Mesodermal cell (in vitro differentiated cells): ENCODE measurements around the gene TRIM17. TPM values are rescaled to one million over a fixed set of nuclear protein-coding genes. Genes with fewer than 3 reads are reported as not detected.

ENCODE experiments used
- H3K27ac ChIP-seq: 2 replicates; pipeline ENCODE4 v1.7.0; 2013; ENCODE audit warnings: mild to moderate bottlenecking, low read depth, low read length, moderate library complexity; ENCODE audit not compliant: severe bottlenecking
- H3K36me3 ChIP-seq: 2 replicates; pipeline ENCODE4 v1.7.1; 2013; ENCODE audit warnings: mild to moderate bottlenecking, low read length, moderate library complexity; ENCODE audit not compliant: control insufficient read depth, insufficient read depth
- H3K4me1 ChIP-seq: one replicate; pipeline ENCODE4 v1.7.1; 2013; ENCODE audit warnings: mild to moderate bottlenecking, low read length; ENCODE audit not compliant: insufficient read depth, control insufficient read depth, poor library complexity, severe bottlenecking
- H3K4me3 ChIP-seq: 2 replicates; pipeline ENCODE4 v1.7.0; 2013; ENCODE audit warnings: low read length, control low read depth, mild to moderate bottlenecking; ENCODE audit not compliant: insufficient read depth, poor library complexity, severe bottlenecking; ENCODE audit errors: extremely low read depth
- H3K9me3 ChIP-seq: 2 replicates; pipeline ENCODE4 v1.7.1; 2013; ENCODE audit warnings: mild to moderate bottlenecking, low read length, moderate library complexity; ENCODE audit not compliant: control insufficient read depth
- WGBS, 2 experiments: methylation state at CpG; one replicate each; pipeline ENCODE4 v1.1.5; 2013; ENCODE audit warnings: missing lambda C conversion rate in 2 of 2; ENCODE audit not compliant: insufficient coverage in 2 of 2; 5-methylcytosine and 5-hydroxymethylcytosine counted together
- polyA plus RNA-seq, 2 experiments: library from polyadenylated mRNA; stranded (reverse); fragments of 50-300 nt; gene quantifications; one replicate each; pipeline ENCODE4 v1.2.3, GENCODE V29; 2013

The TRIM17 gene
- 3.3 TPM for polyA plus RNA-seq (2013, experiment 1 of 2)
- 3.7 TPM for polyA plus RNA-seq (2013, experiment 2 of 2)

- peaks cover 11% of the 10 kb centered on the region for H3K36me3 ChIP-seq
- no peak within 1 kb of the TSS for H3K27ac ChIP-seq
- peaks cover 8% of the 10 kb centered on the region for H3K4me1 ChIP-seq
- 1% methylated on average over 36 to 41 of the region's 59 CpGs for WGBS, 2 experiments
- H3K9me3 ChIP-seq: no peaks in the 10 kb centered on the region
- peak within 1 kb of the TSS; percentile 46 for H3K4me3 ChIP-seq
These were observed at the start of gene TRIM17 for GRCh38 chr1:228416217-228416933. TSS of gene TRIM17 (minus strand) at chr1:228416861. CDS start at chr1:228415072, 1,789 bp downstream.

- H3K9me3 ChIP-seq: no peaks in the 10 kb centered on the region
- H3K27ac ChIP-seq: no peak overlapping the region
- H3K36me3 ChIP-seq: no peaks in the 10 kb centered on the region
- WGBS, 2 experiments: 93 to 94% methylated on average over 4 to 6 of the region's 8 CpGs
- H3K4me3 ChIP-seq: no peak overlapping the region
- no peaks in the 10 kb centered on the region for H3K4me1 ChIP-seq
These were observed 49.0 kb upstream of the TRIM17 start for GRCh38 chr1:228465571-228466146.

GRCh38 chr1:228465141-228465540, 48.5 kb upstream of the TRIM17 start:
- H3K4me1 ChIP-seq: no peaks in the 10 kb centered on the region
- 27 to 47% methylated on average over 3 to 11 of the region's 13 CpGs for WGBS, 2 experiments
- H3K27ac ChIP-seq: peak overlapping the region; percentile 62
- no peaks in the 10 kb centered on the region for H3K9me3 ChIP-seq
- H3K36me3 ChIP-seq: no peaks in the 10 kb centered on the region
- peak overlapping the region; percentile 37 for H3K4me3 ChIP-seq

GRCh38 chr1:228464487-228464983, 47.9 kb upstream of the TRIM17 start:
- WGBS, 2 experiments: 10 to 19% methylated on average over 18 to 27 of the region's 33 CpGs
- Histone ChIP-seq H3K9me3 (no peaks in the 10 kb centered on the region), H3K4me1 (no peaks in the 10 kb centered on the region), H3K4me3 (peak overlapping the region; percentile 37), H3K36me3 (no peaks in the 10 kb centered on the region), H3K27ac (peak overlapping the region; percentile 62)

GRCh38 chr1:228463559-228464455, 47.1 kb upstream of the TRIM17 start:
- Histone ChIP-seq H3K4me3 (peak overlapping the region; percentile 37), H3K27ac (no peak overlapping the region), H3K4me1 (no peaks in the 10 kb centered on the region), H3K36me3 (no peaks in the 10 kb centered on the region), H3K9me3 (no peaks in the 10 kb centered on the region)
- 8% methylated on average over 24 to 37 of the region's 56 CpGs for WGBS, 2 experiments

GRCh38 chr1:228463009-228463558, 46.4 kb upstream of the TRIM17 start:
- H3K36me3 ChIP-seq: no peaks in the 10 kb centered on the region
- no peak overlapping the region for H3K27ac ChIP-seq
- H3K4me3 ChIP-seq: no peak overlapping the region
- no peaks in the 10 kb centered on the region for H3K4me1 ChIP-seq
- no peaks in the 10 kb centered on the region for H3K9me3 ChIP-seq
- WGBS, 2 experiments: 64 to 68% methylated on average over 3 to 5 of the region's 7 CpGs

- Histone ChIP-seq H3K27ac (no peak overlapping the region), H3K9me3 (no peaks in the 10 kb centered on the region), H3K4me1 (no peaks in the 10 kb centered on the region), H3K36me3 (no peaks in the 10 kb centered on the region), H3K4me3 (no peak overlapping the region)
- WGBS, 2 experiments: 87 to 100% methylated on average over 1 to 2 of the region's 5 CpGs
These were observed 45.9 kb upstream of the TRIM17 start for GRCh38 chr1:228462560-228462959.

- Histone ChIP-seq H3K4me1 (no peaks in the 10 kb centered on the region), H3K36me3 (no peaks in the 10 kb centered on the region), H3K9me3 (no peaks in the 10 kb centered on the region), H3K27ac (no peak overlapping the region), H3K4me3 (no peak overlapping the region)
- WGBS, 2 experiments: 83% methylated on average over 1 of the region's 2 CpGs; no CpG with 5 or more reads in 1 of the 2 experiments
These were observed 44.2 kb upstream of the TRIM17 start for GRCh38 chr1:228460821-228461220.

- no peak overlapping the region for H3K27ac ChIP-seq
These were observed 42.7 kb upstream of the TRIM17 start for GRCh38 chr1:228459091-228459993.

More at GRCh38 chr1:228459091-228459993, 42.7 kb upstream of the TRIM17 start:
- H3K9me3 ChIP-seq: no peaks in the 10 kb centered on the region
- WGBS, 2 experiments: 10% methylated on average over 32 to 35 of the region's 41 CpGs
- peak overlapping the region; percentile 54 for H3K4me3 ChIP-seq
- H3K4me1 ChIP-seq: no peaks in the 10 kb centered on the region
- no peaks in the 10 kb centered on the region for H3K36me3 ChIP-seq
